Smooth muscle cell (in vitro differentiated cells): ENCODE results near the gene BCOR. TPM values are rescaled to one million over a fixed set of nuclear protein-coding genes. Genes with fewer than 3 reads are reported as not detected.

Experiments used
- DNase-seq: peaks from one replicate; lab custom pipeline; 2025; ENCODE audit not compliant: unreplicated experiment; lab: John Stamatoyannopoulos, UW
- H2AFZ ChIP-seq: fragments of 200-600 bp; sonication (generic); 2 replicates; pipeline ENCODE4 v1.6.0; 2016; ENCODE audit warnings: antibody characterized with exemption, low read depth, mild to moderate bottlenecking
- H3F3A ChIP-seq: fragments of 200-600 bp; sonication (generic); 2 replicates; pipeline ENCODE4 v1.6.0; 2017; ENCODE audit warnings: antibody characterized with exemption, low read depth
- H3K27ac ChIP-seq: fragments of 200-600 bp; sonication (generic); 2 replicates; pipeline ENCODE4 v1.5.1; 2016; ENCODE audit warnings: low read depth, mild to moderate bottlenecking
- H3K27me3 ChIP-seq: fragments of 200-600 bp; sonication (generic); 2 replicates; pipeline ENCODE4 v1.6.1; 2016; ENCODE audit warnings: low read depth, mild to moderate bottlenecking
- H3K36me3 ChIP-seq: fragments of 200-600 bp; sonication (generic); 2 replicates; pipeline ENCODE4 v1.5.1; 2016; ENCODE audit warnings: low read depth
- H3K4me1 ChIP-seq: fragments of 200-600 bp; sonication (generic); 2 replicates; pipeline ENCODE4 v1.5.1; 2016; ENCODE audit warnings: low read depth
- H3K4me2 ChIP-seq: fragments of 200-600 bp; sonication (generic); 2 replicates; pipeline ENCODE4 v1.6.0; 2016; ENCODE audit warnings: mild to moderate bottlenecking
- H3K4me3 ChIP-seq: fragments of 200-600 bp; sonication (generic); 2 replicates; pipeline ENCODE4 v1.5.1; 2016; ENCODE audit warnings: mild to moderate bottlenecking
- H3K79me2 ChIP-seq: fragments of 200-600 bp; sonication (generic); 2 replicates; pipeline ENCODE4 v1.6.0; 2016; ENCODE audit warnings: low read depth, mild to moderate bottlenecking
- H3K9ac ChIP-seq: fragments of 200-600 bp; sonication (generic); 2 replicates; pipeline ENCODE4 v1.6.0; 2016; ENCODE audit warnings: low read depth
- H3K9me3 ChIP-seq: fragments of 200-600 bp; sonication (generic); replicated peaks from 2 replicates; pipeline ENCODE4 v1.5.1; 2016; ENCODE audit warnings: low read depth
- H4K20me1 ChIP-seq: fragments of 200-600 bp; sonication (generic); 2 replicates; pipeline ENCODE4 v1.6.0; 2016; ENCODE audit warnings: low read depth
- WGBS: methylation state at CpG from one replicate; pipeline ENCODE4 v1.1.7; 2016; ENCODE audit warnings: low lambda C conversion rate; 5-methylcytosine and 5-hydroxymethylcytosine counted together
- polyA plus RNA-seq: library from polyadenylated mRNA; unstranded; fragments of >200 nt; fragmentation: Nextera tagmentation; extraction: Ambion mirVana; gene quantifications from 2 replicates; pipeline ENCODE4 v1.2.1, GENCODE V29; 2016
- total RNA-seq: library from RNA; depleted of rRNA; stranded (reverse); fragments of >200 nt; gene quantifications from 2 replicates; pipeline ENCODE4 v1.2.3, GENCODE V29; 2014
- TF ChIP-seq, protein P1 (sequence below): fragments of 200-600 bp; sonication (generic); IDR thresholded peaks from 2 replicates; pipeline ENCODE4 v1.5.1; 2017; ENCODE audit warnings: borderline replicate concordance, mild to moderate bottlenecking, antibody characterized with exemption; ENCODE audit not compliant: insufficient read depth, poor library complexity, severe bottlenecking

BCOR gene
- total and polyA plus RNA-seq, 2 experiments from 2014 or later = 19.5 to 28.0 TPM

DNA sequence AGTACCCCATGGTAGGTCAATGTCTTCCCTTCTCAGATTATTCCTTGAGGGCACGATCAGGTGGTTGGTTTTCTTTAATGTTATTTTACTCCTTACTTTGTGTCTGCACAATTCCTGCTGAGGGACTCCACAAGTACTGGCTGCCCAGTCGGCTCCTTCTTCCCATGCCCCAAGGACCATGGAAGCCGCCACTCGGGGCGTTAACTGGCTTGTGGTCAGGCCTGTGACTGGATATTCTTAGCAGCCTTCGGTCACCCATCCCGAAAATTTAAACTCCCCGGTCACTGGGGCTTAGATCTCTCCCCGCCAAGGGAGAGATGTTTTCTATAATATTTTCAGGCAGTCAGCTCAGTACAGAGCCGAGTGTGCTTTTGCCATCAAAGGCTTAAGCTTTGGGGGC, 24.7 kb upstream of the BCOR start:
- no peaks in the 10 kb centered on the region for H3F3A ChIP-seq
- WGBS = 94% methylated on average over 10 of the region's 10 CpGs

DNA sequence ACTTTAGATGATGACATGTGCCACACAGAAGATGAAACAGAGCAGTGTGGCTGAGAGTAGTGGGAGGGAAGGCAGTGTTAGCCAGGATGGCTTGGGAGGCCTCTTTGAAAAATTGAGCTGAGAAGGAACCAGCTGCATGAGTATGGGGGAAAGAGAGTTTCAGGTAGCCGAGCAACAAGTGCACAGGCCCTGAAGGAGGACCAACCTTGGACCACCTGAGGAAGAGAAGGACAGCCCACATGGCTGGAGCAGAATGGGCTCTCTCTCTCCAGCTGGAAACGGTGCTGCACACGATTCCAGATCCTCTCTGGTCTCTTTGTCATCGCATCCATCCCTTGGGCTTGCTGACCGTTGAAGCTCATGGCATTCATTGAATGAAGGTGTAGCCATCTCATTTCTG, 23.9 kb upstream of the BCOR start:
- H3K36me3 ChIP-seq = no peaks in the 10 kb centered on the region
- no peak overlapping the region for H3K9ac ChIP-seq
- no peak overlapping the region for H3K4me3 ChIP-seq
- H3F3A ChIP-seq = no peaks in the 10 kb centered on the region
- TF ChIP-seq, protein P1, sequence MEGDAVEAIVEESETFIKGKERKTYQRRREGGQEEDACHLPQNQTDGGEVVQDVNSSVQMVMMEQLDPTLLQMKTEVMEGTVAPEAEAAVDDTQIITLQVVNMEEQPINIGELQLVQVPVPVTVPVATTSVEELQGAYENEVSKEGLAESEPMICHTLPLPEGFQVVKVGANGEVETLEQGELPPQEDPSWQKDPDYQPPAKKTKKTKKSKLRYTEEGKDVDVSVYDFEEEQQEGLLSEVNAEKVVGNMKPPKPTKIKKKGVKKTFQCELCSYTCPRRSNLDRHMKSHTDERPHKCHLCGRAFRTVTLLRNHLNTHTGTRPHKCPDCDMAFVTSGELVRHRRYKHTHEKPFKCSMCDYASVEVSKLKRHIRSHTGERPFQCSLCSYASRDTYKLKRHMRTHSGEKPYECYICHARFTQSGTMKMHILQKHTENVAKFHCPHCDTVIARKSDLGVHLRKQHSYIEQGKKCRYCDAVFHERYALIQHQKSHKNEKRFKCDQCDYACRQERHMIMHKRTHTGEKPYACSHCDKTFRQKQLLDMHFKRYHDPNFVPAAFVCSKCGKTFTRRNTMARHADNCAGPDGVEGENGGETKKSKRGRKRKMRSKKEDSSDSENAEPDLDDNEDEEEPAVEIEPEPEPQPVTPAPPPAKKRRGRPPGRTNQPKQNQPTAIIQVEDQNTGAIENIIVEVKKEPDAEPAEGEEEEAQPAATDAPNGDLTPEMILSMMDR = no peak
- no peaks in the 10 kb centered on the region for H3K4me1 ChIP-seq
- no peaks in the 10 kb centered on the region for H3K79me2 ChIP-seq
- whole genome bisulfite sequencing = 96% methylated on average over 5 of the region's 5 CpGs
- H3K27me3 ChIP-seq = no peaks in the 10 kb centered on the region
- H3K27ac ChIP-seq = no peak overlapping the region
- H4K20me1 ChIP-seq = no peaks in the 10 kb centered on the region
- no peaks in the 10 kb centered on the region for H3K9me3 ChIP-seq
- H3K4me2 ChIP-seq = no peak overlapping the region
- no peak overlapping the region for H2AFZ ChIP-seq
- no peak for DNase-seq

More for the DNA sequence above, 24.7 kb upstream of the BCOR start:
- no peak overlapping the region for H2AFZ ChIP-seq
- H3K9me3 ChIP-seq = no peaks in the 10 kb centered on the region
- H3K4me2 ChIP-seq = no peak overlapping the region
- H3K27me3 ChIP-seq = no peaks in the 10 kb centered on the region
- no peaks in the 10 kb centered on the region for H4K20me1 ChIP-seq
- no peak for DNase-seq
- no peaks in the 10 kb centered on the region for H3K36me3 ChIP-seq
- H3K9ac ChIP-seq = no peak overlapping the region
- H3K4me3 ChIP-seq = no peak overlapping the region
- no peak overlapping the region for H3K27ac ChIP-seq
- TF ChIP-seq, protein P1 = no peak
- H3K79me2 ChIP-seq = no peaks in the 10 kb centered on the region
- no peaks in the 10 kb centered on the region for H3K4me1 ChIP-seq

GRCh38 chrX:40120838-40121580, 23.3 kb upstream of the BCOR start:
- Histone ChIP-seq H2AFZ (no peak overlapping the region), H3K36me3 (no peaks in the 10 kb centered on the region), H3K4me3 (no peak overlapping the region), H4K20me1 (no peaks in the 10 kb centered on the region), H3F3A (no peaks in the 10 kb centered on the region), H3K4me2 (no peak overlapping the region), H3K9ac (no peak overlapping the region), H3K27ac (no peak overlapping the region), H3K4me1 (no peaks in the 10 kb centered on the region), H3K9me3 (no peaks in the 10 kb centered on the region), H3K79me2 (no peaks in the 10 kb centered on the region), H3K27me3 (no peaks in the 10 kb centered on the region)
- TF ChIP-seq, protein P1 = no peak
- 79% methylated on average over 11 of the region's 11 CpGs for WGBS
- DNase-seq = no peak
